SU-DHL-6 (cell line): ENCODE data around the gene FXYD1.
A peak's percentile ranks its signal among the peaks of the same experiment; 100 is the strongest.

ENCODE experiments used
- H2AFZ ChIP-seq: fragments of 200-600 bp; sonication (generic); 2 replicates; pipeline ENCODE4 v1.6.1; 2014; ENCODE audit warnings: low read depth, mild to moderate bottlenecking, moderate library complexity, mixed read lengths, antibody characterized with exemption, low read length; ENCODE audit not compliant: severe bottlenecking
- H3F3A ChIP-seq: fragments of 200-600 bp; shearing (Covaris generic); 2 replicates; pipeline ENCODE4 v1.6.0; 2016; ENCODE audit warnings: antibody characterized with exemption, mild to moderate bottlenecking; ENCODE audit not compliant: insufficient read depth
- H3K27ac ChIP-seq: fragments of 200-600 bp; sonication (generic); 2 replicates; pipeline ENCODE4 v1.5.1; 2016; ENCODE audit warnings: low read depth, mild to moderate bottlenecking, low read length, moderate library complexity, mixed read lengths
- H3K27me3 ChIP-seq: fragments of 200-600 bp; sonication (generic), shearing (Covaris generic); 2 replicates; pipeline ENCODE4 v1.6.0; 2014; ENCODE audit warnings: mild to moderate bottlenecking, low read length
- H3K36me3 ChIP-seq: fragments of 200-600 bp; sonication (generic); 2 replicates; pipeline ENCODE4 v1.6.1; 2014; ENCODE audit warnings: mild to moderate bottlenecking, low read length, mixed read lengths
- H3K4me2 ChIP-seq: fragments of 300-600, 200-600 bp; shearing (Covaris generic), sonication (generic); 2 replicates; pipeline ENCODE4 v1.6.0; 2014; ENCODE audit warnings: low read length, low read depth, mild to moderate bottlenecking; ENCODE audit not compliant: poor library complexity, severe bottlenecking
- H3K4me3 ChIP-seq: fragments of 200-600 bp; sonication (generic); 2 replicates; pipeline ENCODE4 v1.5.1; 2014; ENCODE audit warnings: antibody characterized with exemption, low read length, mild to moderate bottlenecking, mixed read lengths; ENCODE audit not compliant: insufficient read depth, poor library complexity, severe bottlenecking
- H3K79me2 ChIP-seq: fragments of 200-600 bp; sonication (generic); 2 replicates; pipeline ENCODE4 v1.6.1; 2014; ENCODE audit warnings: mild to moderate bottlenecking, low read length, moderate library complexity; ENCODE audit not compliant: insufficient read depth
- H3K9ac ChIP-seq: fragments of 200-600 bp; sonication (generic); 2 replicates; pipeline ENCODE4 v1.7.0; 2014; ENCODE audit warnings: mild to moderate bottlenecking, low read length
- H3K9me2 ChIP-seq: fragments of 200-600 bp; sonication (generic); replicated peaks from 2 replicates; pipeline ENCODE4 v1.6.1; 2014; ENCODE audit warnings: low read length; ENCODE audit not compliant: insufficient read depth
- H3K9me3 ChIP-seq: fragments of 200-600 bp; sonication (generic); 2 replicates; pipeline ENCODE4 v1.6.1; 2014; ENCODE audit warnings: low read length, mixed read lengths; ENCODE audit not compliant: insufficient read depth
- H4K20me1 ChIP-seq: fragments of 200-600 bp; sonication (generic); 2 replicates; pipeline ENCODE4 v1.6.1; 2014; ENCODE audit warnings: low read depth, mild to moderate bottlenecking, antibody characterized with exemption, low read length, moderate library complexity, mixed read lengths
- EZH2phosphoT487 ChIP-seq: fragments of 200-600 bp; sonication (generic), shearing (Covaris generic); conservative IDR thresholded peaks from 2 replicates; pipeline ENCODE4 v1.6.1; 2018; ENCODE audit warnings: mild to moderate bottlenecking, antibody characterized with exemption, low read length, moderate library complexity, mixed read lengths
- TF ChIP-seq, protein P1 (sequence below): fragments of 200-600 bp; sonication (generic); IDR thresholded peaks from one replicate; pipeline ENCODE4 v1.5.1; 2017; ENCODE audit warnings: antibody characterized with exemption, mild to moderate bottlenecking, low read length, moderate library complexity; ENCODE audit not compliant: insufficient read depth, poor library complexity, severe bottlenecking

FXYD1 gene

DNA sequence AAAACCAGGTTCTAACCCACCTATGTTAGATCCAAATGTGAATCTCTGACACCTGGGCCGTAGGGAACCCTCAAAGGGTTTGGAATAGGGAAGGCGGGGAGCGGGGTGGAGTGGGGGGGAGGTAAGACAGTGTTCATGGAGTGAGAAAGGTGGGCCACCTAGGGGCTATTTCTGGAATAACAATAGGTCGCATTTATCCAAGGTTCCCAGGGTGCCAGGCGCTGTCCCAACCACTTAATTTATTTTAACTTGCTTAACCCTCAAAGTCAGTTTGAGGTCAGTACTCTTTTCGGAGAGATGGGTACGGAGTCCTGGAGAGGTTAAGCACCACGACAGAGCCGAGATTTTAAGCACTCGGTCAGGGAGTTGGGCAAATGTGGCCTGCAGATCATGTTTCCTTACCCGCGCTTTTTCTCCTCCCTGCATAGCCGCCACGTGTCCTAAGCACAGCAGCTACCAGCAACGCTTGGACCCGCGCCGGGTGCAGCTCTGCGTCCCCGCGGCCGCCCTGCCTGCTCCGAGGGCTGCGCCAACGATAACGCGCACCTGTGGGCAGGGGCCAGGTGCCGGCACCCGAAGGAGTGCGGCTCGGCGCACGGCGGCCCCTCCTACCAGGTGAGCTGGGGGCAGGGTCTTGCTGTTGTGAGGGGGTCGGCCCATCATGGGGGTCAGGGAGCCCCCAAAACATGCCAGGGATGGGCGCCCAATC, 48.0 kb upstream of the FXYD1 start:
- Histone ChIP-seq H3K79me2 (no peaks in the 10 kb centered on the region), H4K20me1 (no peaks in the 10 kb centered on the region), H3K36me3 (no peaks in the 10 kb centered on the region), H3K4me3 (no peak overlapping the region), H3K27me3 (no peaks in the 10 kb centered on the region), H3F3A (peaks cover 23% of the 10 kb centered on the region), H3K27ac (no peak overlapping the region; the same call in 1 of the 2 replicates), H3K4me2 (peak overlapping the region; percentile 52), H3K9me3 (no peaks in the 10 kb centered on the region), H3K9me2 (no peaks in the 10 kb centered on the region), H2AFZ (peak overlapping the region; percentile 89), H3K9ac (peak overlapping the region; percentile 39)
- TF ChIP-seq, protein P1, sequence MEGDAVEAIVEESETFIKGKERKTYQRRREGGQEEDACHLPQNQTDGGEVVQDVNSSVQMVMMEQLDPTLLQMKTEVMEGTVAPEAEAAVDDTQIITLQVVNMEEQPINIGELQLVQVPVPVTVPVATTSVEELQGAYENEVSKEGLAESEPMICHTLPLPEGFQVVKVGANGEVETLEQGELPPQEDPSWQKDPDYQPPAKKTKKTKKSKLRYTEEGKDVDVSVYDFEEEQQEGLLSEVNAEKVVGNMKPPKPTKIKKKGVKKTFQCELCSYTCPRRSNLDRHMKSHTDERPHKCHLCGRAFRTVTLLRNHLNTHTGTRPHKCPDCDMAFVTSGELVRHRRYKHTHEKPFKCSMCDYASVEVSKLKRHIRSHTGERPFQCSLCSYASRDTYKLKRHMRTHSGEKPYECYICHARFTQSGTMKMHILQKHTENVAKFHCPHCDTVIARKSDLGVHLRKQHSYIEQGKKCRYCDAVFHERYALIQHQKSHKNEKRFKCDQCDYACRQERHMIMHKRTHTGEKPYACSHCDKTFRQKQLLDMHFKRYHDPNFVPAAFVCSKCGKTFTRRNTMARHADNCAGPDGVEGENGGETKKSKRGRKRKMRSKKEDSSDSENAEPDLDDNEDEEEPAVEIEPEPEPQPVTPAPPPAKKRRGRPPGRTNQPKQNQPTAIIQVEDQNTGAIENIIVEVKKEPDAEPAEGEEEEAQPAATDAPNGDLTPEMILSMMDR = peak; percentile 59
- TF ChIP-seq EZH2phosphoT487 = no peak

DNA sequence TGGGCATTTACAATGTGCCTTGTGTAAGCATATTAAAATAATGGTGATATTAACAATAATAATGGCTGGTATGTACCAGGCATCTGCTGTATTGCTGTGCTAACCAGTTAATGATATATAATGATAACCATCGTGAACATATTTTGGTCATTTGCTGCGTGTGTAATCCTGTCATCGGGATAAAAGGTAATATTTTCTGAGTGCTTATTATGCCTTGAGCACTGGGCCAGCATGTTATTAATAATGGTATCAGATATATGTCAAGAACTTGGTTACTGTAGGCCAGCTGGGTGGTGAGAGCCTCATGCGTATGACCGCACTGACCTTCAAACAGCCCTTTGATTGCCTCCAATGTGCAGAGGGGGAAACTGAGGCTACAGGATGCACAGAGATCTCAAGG, 45.2 kb upstream of the FXYD1 start:
- Histone ChIP-seq H3K9me3 (no peaks in the 10 kb centered on the region), H3F3A (peaks cover 6% of the 10 kb centered on the region; the same call in 1 of the 2 replicates), H3K27ac (no peak overlapping the region), H3K4me3 (no peak overlapping the region), H3K79me2 (no peaks in the 10 kb centered on the region), H4K20me1 (no peaks in the 10 kb centered on the region), H3K27me3 (no peaks in the 10 kb centered on the region), H2AFZ (no peak overlapping the region), H3K9me2 (no peaks in the 10 kb centered on the region), H3K4me2 (no peak overlapping the region), H3K9ac (no peak overlapping the region), H3K36me3 (no peaks in the 10 kb centered on the region)
- TF ChIP-seq EZH2phosphoT487 = no peak
- TF ChIP-seq, protein P1 = no peak

DNA sequence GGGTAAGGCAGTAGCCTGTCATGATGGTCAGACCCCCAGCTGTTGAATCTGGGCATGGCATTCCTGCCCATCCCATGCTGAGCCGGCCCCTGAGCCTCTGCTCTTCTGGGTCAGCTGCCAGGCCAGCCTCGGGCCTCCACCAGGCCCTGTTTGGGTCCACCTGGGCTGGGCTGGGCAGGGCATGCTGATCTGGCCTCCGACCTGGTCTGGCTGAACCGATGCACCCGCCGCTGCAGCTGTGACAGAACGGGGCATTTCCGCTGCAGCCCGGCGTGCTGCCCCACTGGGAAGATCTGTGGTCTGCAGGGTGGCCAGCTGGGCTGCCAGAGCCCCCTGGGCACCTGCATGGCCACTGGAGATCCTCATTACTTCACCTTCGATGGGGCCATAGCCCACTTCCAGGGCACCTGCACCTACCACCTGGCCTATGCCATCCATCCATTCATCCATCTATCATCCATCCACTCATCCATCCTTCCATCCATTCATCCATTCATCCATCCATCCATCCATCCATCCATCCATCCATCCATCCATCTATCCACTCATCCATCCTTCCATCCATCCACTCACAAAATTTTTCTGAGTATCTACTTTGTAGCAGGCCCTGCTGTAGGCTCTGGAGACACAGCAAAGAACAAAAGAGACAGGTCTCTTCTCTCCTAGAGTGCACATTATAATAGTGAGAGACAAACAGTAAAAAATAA, 44.5 kb upstream of the FXYD1 start:
- Histone ChIP-seq H3K79me2 (no peaks in the 10 kb centered on the region), H3K9ac (no peak overlapping the region), H2AFZ (no peak overlapping the region), H3K9me3 (no peaks in the 10 kb centered on the region), H4K20me1 (no peaks in the 10 kb centered on the region), H3K4me3 (no peak overlapping the region), H3K36me3 (no peaks in the 10 kb centered on the region), H3F3A (peaks cover 6% of the 10 kb centered on the region; the same call in 1 of the 2 replicates), H3K4me2 (no peak overlapping the region), H3K27ac (no peak overlapping the region), H3K27me3 (no peaks in the 10 kb centered on the region), H3K9me2 (no peaks in the 10 kb centered on the region)
- TF ChIP-seq, protein P1 = no peak
- TF ChIP-seq EZH2phosphoT487 = no peak
